SK-N-MC (cell line): ENCODE measurements around the gene TMEM135.

Experiments used
- EZH2 ChIP-seq: fragments of 200-600 bp; sonication (generic); IDR thresholded peaks from one replicate; pipeline ENCODE4 v1.6.1; 2017; ENCODE audit warnings: antibody characterized with exemption
- FOXP2 ChIP-seq: optimal IDR thresholded peaks from 2 replicates; pipeline ENCODE3; 2011; ENCODE audit warnings: mild to moderate bottlenecking, moderate library complexity; ENCODE audit not compliant: insufficient read depth; ENCODE audit errors: extremely low read length, control extremely low read depth
- POLR2AphosphoS5 ChIP-seq: IDR thresholded peaks from 2 replicates; pipeline ENCODE4 v1.6.1; 2012; ENCODE audit warnings: mild to moderate bottlenecking, low read depth, low read length, borderline replicate concordance

- TF ChIP-seq POLR2AphosphoS5 (no peak), EZH2 (no peak), FOXP2 (no peak)
Observed at GRCh38 chr11:86999388-86999787, 38.3 kb upstream of the TMEM135 start.
